Transverse colon (tissue), 4 donors: ENCODE data around the gene HSPA12A.

Source experiments
- EP300 ChIP-seq: sonication (generic); formaldehyde crosslinking; IDR thresholded peaks from one replicate; pipeline ENCODE4 v1.6.1; 2017; ENCODE audit warnings: antibody characterized with exemption, low read depth
- POLR2A ChIP-seq: fragments of 450-650 bp; IDR thresholded peaks from one replicate; pipeline ENCODE4 v1.6.1; 2016; ENCODE audit warnings: antibody characterized with exemption, mild to moderate bottlenecking, moderate library complexity
- POLR2AphosphoS5 ChIP-seq, 3 donors: sonication (generic); formaldehyde crosslinking; IDR thresholded peaks; one replicate each; pipeline ENCODE4 v1.6.1; 2016; ENCODE audit warnings: antibody characterized with exemption in 3 of 3
- TF ChIP-seq, protein P1 (sequence below), 5 experiments: fragments of 200-600 bp in 3 of 5; fragments of 450-650 bp in 2 of 5; sonication (generic) in 3 of 5; IDR thresholded peaks; 1 replicate in 2 of 5; 2 replicates in 3 of 5; pipeline ENCODE4 v1.5.1; 2016 to 2017; ENCODE audit warnings: antibody characterized with exemption in 5 of 5, inconsistent platforms in 3 of 5, mild to moderate bottlenecking in 2 of 5, moderate library complexity in 1 of 5

DNA sequence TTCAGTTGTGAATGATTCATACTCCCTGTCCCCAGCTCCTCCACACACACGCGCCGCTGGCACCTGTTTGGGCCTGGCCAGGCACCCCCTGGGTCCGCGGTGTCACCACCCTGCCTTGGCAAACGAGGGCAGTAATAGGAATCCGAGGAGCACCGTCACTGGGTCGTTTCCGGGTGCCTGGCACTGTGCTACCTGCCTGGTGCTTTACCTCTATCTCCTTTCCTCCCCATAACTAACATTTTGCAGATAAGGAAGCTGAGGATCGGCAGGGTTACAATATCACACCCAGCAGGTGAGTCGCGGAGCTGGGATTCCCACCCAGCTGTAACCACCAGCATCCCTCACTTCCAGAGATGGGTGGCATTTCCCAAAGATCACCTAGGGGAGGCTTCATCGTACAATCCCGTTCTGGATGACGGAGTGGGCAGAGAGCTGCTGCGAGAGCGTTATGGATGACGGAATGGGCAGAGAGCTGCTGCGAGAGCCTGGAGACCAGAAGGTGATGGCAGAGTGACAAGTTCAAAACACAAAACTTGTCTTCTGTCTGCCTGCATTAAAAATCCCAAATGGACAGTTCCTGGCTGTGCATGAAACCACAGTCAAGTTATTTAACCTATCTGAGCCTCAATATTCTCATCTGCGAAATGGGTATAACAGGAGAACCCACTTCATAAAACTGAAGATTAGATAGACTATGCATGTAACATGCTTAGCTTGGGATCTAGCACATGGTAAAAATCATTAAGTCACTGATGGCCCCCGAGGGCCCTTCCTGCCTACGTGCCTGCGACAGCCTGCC is 1.1 kb upstream of the HSPA12A start:
- TF ChIP-seq, protein P1, sequence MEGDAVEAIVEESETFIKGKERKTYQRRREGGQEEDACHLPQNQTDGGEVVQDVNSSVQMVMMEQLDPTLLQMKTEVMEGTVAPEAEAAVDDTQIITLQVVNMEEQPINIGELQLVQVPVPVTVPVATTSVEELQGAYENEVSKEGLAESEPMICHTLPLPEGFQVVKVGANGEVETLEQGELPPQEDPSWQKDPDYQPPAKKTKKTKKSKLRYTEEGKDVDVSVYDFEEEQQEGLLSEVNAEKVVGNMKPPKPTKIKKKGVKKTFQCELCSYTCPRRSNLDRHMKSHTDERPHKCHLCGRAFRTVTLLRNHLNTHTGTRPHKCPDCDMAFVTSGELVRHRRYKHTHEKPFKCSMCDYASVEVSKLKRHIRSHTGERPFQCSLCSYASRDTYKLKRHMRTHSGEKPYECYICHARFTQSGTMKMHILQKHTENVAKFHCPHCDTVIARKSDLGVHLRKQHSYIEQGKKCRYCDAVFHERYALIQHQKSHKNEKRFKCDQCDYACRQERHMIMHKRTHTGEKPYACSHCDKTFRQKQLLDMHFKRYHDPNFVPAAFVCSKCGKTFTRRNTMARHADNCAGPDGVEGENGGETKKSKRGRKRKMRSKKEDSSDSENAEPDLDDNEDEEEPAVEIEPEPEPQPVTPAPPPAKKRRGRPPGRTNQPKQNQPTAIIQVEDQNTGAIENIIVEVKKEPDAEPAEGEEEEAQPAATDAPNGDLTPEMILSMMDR (IDR thresholded peaks at IDR 0.05) = no peak
- TF ChIP-seq POLR2AphosphoS5 (IDR thresholded peaks at IDR 0.05) = no peak
- TF ChIP-seq POLR2A = no peak
- TF ChIP-seq EP300 = no peak
